ENCODE measurements around the gene CFAP251.

CFAP251 gene

DNA sequence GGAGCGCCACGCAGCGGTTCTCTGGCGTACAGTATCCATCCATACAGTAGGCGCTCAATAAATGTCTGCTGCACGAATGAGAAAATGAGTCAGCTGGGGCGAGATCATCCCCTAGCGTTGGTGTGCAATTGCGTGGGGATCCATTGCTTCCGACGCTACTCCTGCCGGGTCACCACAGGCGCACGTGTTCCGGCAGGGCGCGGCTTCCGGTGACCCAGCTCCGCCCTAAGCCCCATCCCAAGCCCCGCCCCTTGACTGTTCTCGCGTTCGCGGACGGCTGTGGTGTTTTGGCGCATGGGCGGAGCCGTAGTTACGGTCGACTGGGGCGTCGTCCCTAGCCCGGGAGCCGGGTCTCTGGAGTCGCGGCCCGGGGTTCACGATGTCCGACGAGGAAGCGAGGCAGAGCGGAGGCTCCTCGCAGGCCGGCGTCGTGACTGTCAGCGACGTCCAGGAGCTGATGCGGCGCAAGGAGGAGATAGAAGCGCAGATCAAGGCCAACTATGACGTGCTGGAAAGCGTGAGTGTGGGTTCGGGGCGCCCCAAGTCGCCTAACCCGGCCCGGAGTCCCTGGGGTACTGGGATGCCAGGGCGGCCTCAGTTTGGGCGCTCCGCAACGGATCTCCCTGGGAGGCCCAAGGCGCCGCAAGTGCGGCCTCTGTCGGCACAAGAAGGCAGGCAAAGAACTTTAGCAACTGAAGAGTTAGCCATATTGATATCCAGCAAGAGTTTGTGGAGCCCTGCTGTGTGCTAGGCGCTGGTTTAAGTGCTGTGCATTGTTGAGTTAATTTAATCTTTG is 29.7 kb upstream of the CFAP251 start, which contains the start of gene PSMD9 (continued):
- peak; percentile 89 for TF ChIP-seq EGR2 (tag by site-specific recombination; IDR thresholded peaks at IDR 0.05; ENCODE audit: low read depth)
- TF ChIP-seq, protein P1, sequence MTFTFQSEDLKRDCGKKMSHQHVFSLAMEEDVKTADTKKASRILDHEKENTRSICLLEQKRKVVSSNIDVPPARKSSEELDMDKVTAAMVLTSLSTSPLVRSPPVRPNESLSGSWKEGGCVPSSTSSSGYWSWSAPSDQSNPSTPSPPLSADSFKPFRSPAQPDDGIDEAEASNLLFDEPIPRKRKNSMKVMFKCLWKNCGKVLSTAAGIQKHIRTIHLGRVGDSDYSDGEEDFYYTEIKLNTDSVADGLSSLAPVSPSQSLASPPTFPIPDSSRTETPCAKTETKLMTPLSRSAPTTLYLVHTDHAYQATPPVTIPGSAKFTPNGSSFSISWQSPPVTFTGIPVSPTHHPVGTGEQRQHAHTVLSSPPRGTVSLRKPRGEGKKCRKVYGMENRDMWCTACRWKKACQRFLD (tag by site-specific recombination; IDR thresholded peaks at IDR 0.05) = no peak
- TF ChIP-seq KLF9 (tag by site-specific recombination; IDR thresholded peaks at IDR 0.05; ENCODE audit: low read depth) = peak; percentile 70
- no peak for TF ChIP-seq ZNF521 (tag by site-specific recombination; IDR thresholded peaks at IDR 0.05)
- peak; percentile 90 for TF ChIP-seq ZNF654 (tag by site-specific recombination; IDR thresholded peaks at IDR 0.05; ENCODE audit: low read depth)
- TF ChIP-seq KLF1 (tag by site-specific recombination; IDR thresholded peaks at IDR 0.05) = peak; percentile 99
- TF ChIP-seq, protein P2, sequence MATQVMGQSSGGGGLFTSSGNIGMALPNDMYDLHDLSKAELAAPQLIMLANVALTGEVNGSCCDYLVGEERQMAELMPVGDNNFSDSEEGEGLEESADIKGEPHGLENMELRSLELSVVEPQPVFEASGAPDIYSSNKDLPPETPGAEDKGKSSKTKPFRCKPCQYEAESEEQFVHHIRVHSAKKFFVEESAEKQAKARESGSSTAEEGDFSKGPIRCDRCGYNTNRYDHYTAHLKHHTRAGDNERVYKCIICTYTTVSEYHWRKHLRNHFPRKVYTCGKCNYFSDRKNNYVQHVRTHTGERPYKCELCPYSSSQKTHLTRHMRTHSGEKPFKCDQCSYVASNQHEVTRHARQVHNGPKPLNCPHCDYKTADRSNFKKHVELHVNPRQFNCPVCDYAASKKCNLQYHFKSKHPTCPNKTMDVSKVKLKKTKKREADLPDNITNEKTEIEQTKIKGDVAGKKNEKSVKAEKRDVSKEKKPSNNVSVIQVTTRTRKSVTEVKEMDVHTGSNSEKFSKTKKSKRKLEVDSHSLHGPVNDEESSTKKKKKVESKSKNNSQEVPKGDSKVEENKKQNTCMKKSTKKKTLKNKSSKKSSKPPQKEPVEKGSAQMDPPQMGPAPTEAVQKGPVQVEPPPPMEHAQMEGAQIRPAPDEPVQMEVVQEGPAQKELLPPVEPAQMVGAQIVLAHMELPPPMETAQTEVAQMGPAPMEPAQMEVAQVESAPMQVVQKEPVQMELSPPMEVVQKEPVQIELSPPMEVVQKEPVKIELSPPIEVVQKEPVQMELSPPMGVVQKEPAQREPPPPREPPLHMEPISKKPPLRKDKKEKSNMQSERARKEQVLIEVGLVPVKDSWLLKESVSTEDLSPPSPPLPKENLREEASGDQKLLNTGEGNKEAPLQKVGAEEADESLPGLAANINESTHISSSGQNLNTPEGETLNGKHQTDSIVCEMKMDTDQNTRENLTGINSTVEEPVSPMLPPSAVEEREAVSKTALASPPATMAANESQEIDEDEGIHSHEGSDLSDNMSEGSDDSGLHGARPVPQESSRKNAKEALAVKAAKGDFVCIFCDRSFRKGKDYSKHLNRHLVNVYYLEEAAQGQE (tag by site-specific recombination; IDR thresholded peaks at IDR 0.05) = no peak
- TF ChIP-seq ZNF843 (tag by site-specific recombination; IDR thresholded peaks at IDR 0.05) = peak; percentile 75
- TF ChIP-seq ZNF473 (tag by site-specific recombination; IDR thresholded peaks at IDR 0.05) = no peak
- TF ChIP-seq ZBTB7A (tag by site-specific recombination; IDR thresholded peaks at IDR 0.05; ENCODE audit: low read depth) = peak; percentile 83; the same call in 1 of the 2 replicates
- TF ChIP-seq HOXC10 (CRISPR knock-in tag; IDR thresholded peaks at IDR 0.05) = no peak
- TF ChIP-seq ZNF112 (tag by site-specific recombination; IDR thresholded peaks at IDR 0.05) = no peak
- TF ChIP-seq ZNF223 (tag by site-specific recombination; IDR thresholded peaks at IDR 0.05) = 0 out of 2 replicates have a peak, but pooled peaks have one; percentile 56
- peak; percentile 62; the same call in 1 of the 2 replicates for TF ChIP-seq INSM2 (tag by site-specific recombination; IDR thresholded peaks at IDR 0.05)
- TF ChIP-seq ZEB2 (tag by site-specific recombination; IDR thresholded peaks at IDR 0.05) = peak; percentile 92
- TF ChIP-seq ZFP41 (tag by site-specific recombination; IDR thresholded peaks at IDR 0.05; ENCODE audit: borderline replicate concordance) = no peak
- peak; percentile 89 for TF ChIP-seq TRIM28 (IDR thresholded peaks at IDR 0.05; ENCODE audit: borderline replicate concordance, low read length)
- TF ChIP-seq ZBTB1 (tag by site-specific recombination; IDR thresholded peaks at IDR 0.05) = no peak
- TF ChIP-seq ZNF18 (tag by site-specific recombination; IDR thresholded peaks at IDR 0.05) = peak; percentile 89; the same call in 1 of the 2 replicates
- TF ChIP-seq ZNF292 (tag by site-specific recombination; IDR thresholded peaks at IDR 0.05; ENCODE audit: borderline replicate concordance, low read depth) = no peak
- peak; percentile 83 for TF ChIP-seq KLF16 (tag by site-specific recombination; IDR thresholded peaks at IDR 0.05)
- TF ChIP-seq ZBTB17 (tag by site-specific recombination; IDR thresholded peaks at IDR 0.05) = peak; percentile 99
- TF ChIP-seq, protein P3, sequence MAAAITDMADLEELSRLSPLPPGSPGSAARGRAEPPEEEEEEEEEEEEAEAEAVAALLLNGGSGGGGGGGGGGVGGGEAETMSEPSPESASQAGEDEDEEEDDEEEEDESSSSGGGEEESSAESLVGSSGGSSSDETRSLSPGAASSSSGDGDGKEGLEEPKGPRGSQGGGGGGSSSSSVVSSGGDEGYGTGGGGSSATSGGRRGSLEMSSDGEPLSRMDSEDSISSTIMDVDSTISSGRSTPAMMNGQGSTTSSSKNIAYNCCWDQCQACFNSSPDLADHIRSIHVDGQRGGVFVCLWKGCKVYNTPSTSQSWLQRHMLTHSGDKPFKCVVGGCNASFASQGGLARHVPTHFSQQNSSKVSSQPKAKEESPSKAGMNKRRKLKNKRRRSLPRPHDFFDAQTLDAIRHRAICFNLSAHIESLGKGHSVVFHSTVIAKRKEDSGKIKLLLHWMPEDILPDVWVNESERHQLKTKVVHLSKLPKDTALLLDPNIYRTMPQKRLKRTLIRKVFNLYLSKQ (tag by site-specific recombination; IDR thresholded peaks at IDR 0.05; ENCODE audit: borderline replicate concordance) = no peak
- peak; percentile 99 for TF ChIP-seq ZBTB10 (tag by site-specific recombination; IDR thresholded peaks at IDR 0.05)
- TF ChIP-seq, protein P4, sequence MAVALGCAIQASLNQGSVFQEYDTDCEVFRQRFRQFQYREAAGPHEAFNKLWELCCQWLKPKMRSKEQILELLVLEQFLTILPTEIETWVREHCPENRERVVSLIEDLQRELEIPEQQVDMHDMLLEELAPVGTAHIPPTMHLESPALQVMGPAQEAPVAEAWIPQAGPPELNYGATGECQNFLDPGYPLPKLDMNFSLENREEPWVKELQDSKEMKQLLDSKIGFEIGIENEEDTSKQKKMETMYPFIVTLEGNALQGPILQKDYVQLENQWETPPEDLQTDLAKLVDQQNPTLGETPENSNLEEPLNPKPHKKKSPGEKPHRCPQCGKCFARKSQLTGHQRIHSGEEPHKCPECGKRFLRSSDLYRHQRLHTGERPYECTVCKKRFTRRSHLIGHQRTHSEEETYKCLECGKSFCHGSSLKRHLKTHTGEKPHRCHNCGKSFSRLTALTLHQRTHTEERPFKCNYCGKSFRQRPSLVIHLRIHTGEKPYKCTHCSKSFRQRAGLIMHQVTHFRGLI (tag by site-specific recombination; IDR thresholded peaks at IDR 0.05) = peak; percentile 64; the same call in 1 of the 2 replicates
